HUES64 (cell line): ENCODE data around the gene PROCR.
"Not testable (repeated sequence)": the region's sequence is repeated elsewhere in the genome, so short reads cannot be mapped to it uniquely, and the experiment has no call there.

Source experiments
- H3K27ac ChIP-seq: 2 replicates; pipeline ENCODE4 v1.7.0; 2013; ENCODE audit warnings: low read depth, low read length, inconsistent platforms
- H3K27me3 ChIP-seq: 2 replicates; pipeline ENCODE4 v1.6.1; 2013; ENCODE audit warnings: mild to moderate bottlenecking, low read length; ENCODE audit not compliant: insufficient read depth
- H3K36me3 ChIP-seq: 2 replicates; pipeline ENCODE4 v1.6.1; 2013; ENCODE audit warnings: mild to moderate bottlenecking, low read length; ENCODE audit not compliant: insufficient read depth
- H3K4me1 ChIP-seq: 2 replicates; pipeline ENCODE4 v1.6.1; 2013; ENCODE audit warnings: mild to moderate bottlenecking, low read length, moderate library complexity; ENCODE audit not compliant: insufficient read depth
- H3K4me3 ChIP-seq: 2 replicates; pipeline ENCODE4 v1.5.1; 2013; ENCODE audit warnings: mild to moderate bottlenecking, low read length, moderate library complexity
- H3K9ac ChIP-seq: 2 replicates; pipeline ENCODE4 v1.6.1; 2013; ENCODE audit warnings: mild to moderate bottlenecking, low read depth, low read length
- H3K9me3 ChIP-seq: 2 replicates; pipeline ENCODE4 v1.6.1; 2013; ENCODE audit warnings: low read depth, low read length; ENCODE audit not compliant: insufficient read depth
- WGBS: fragments of 150-250, 120-280 bp; methylation state at CpG from one replicate; pipeline ENCODE4 v1.1.7; 2013; ENCODE audit warnings: missing lambda C conversion rate; 5-methylcytosine and 5-hydroxymethylcytosine counted together

The PROCR gene

DNA sequence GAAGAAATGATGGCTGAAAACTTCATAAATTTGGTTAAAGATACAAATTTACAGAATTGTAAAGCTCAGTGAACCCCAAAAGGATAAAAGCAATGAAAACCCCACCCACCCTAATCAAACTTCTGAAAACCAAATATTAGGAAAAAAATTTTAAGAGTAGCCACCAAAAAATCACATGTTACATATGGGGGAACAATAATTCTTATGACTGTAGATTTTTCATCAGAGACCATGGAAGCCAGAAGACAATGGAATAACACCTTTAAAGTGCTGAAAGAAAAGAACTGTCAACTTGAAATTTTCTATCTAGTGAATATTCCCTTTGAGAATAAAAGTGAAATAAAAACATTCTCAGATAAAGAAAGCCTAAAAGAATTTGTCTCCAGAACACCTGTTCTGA is 24.4 kb downstream of the PROCR start:
- Histone ChIP-seq H3K9ac (no peak overlapping the region), H3K27ac (no peak overlapping the region), H3K27me3 (no peaks in the 10 kb centered on the region), H3K4me3 (no peak overlapping the region), H3K36me3 (no peaks in the 10 kb centered on the region), H3K4me1 (peaks cover 4% of the 10 kb centered on the region; the same call in 1 of the 2 replicates), H3K9me3 (peaks cover 26% of the 10 kb centered on the region)

DNA sequence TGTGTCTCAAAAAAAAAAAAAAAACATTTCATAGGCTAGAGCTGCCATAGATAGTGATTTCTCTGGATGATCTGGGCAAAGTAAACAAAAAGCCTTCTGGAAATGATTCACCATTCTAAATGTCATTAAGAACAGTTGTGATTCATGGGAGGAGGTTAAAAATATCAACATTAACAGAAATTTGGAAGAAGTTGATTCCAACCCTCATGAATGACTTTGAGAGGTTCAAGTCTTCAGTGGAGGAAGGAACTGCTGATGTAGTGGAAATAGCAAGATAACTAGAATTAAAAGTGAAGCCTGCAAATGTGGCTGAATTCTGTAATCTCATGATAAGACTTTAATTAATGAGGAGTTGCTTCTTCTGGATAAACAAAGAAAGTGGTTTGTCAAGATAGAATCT is 27.9 kb downstream of the PROCR start:
- peaks cover 26% of the 10 kb centered on the region for H3K9me3 ChIP-seq
- no peaks in the 10 kb centered on the region for H3K4me1 ChIP-seq
- H3K4me3 ChIP-seq: no peak overlapping the region
- H3K9ac ChIP-seq: no peak overlapping the region
- no peaks in the 10 kb centered on the region for H3K36me3 ChIP-seq
- H3K27ac ChIP-seq: no peak overlapping the region
- H3K27me3 ChIP-seq: no peaks in the 10 kb centered on the region

DNA sequence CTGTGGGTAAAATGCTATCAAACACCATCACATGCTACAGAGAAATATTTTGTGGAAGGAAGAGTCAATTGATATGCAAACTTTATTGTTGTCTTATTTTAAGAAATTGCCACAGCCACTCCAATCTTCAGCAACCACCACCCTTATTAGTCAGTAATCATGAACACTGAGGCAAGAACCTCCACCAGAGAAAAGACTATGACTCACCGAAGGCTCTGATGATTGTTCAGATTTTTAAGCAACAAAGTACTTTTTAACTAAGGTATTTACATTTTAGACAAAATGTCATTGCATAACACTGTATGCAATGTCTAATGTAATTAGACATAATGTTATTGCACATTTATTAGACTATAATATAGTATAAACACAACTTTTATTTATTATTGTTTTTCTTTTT is 28.4 kb downstream of the PROCR start:
- Histone ChIP-seq H3K9ac (no peak overlapping the region), H3K27me3 (no peaks in the 10 kb centered on the region), H3K9me3 (peaks cover 23% of the 10 kb centered on the region), H3K36me3 (no peaks in the 10 kb centered on the region), H3K27ac (no peak overlapping the region), H3K4me3 (no peak overlapping the region), H3K4me1 (no peaks in the 10 kb centered on the region)
- WGBS: no CpG with 5 or more reads among the region's 1 CpG

DNA sequence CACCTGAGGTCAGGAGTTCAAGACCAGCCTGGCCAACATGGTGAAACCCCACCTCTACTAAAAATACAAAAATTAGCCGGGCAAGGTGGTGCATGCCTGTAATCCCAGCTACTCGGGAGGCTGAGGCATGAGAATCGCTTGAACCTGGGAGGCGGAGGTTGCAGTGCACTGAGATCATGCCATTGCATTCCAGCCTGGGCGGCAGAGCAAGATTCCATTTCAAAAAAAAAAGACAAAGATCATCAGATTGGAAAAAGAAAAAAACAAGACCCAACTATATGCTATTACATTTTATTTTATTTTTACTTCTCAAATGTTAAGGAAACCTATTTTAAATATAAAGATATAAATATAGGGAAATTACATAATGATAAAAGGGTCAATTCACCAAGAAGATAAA is 29.6 kb downstream of the PROCR start:
- not testable (repeated sequence) for H3K4me1 ChIP-seq, H3K36me3 ChIP-seq, H3K4me3 ChIP-seq, H3K27ac ChIP-seq, H3K9ac ChIP-seq, H3K27me3 ChIP-seq
- WGBS: 89% methylated on average over 5 of the region's 5 CpGs
- H3K9me3 ChIP-seq: peaks cover 18% of the 10 kb centered on the region

DNA sequence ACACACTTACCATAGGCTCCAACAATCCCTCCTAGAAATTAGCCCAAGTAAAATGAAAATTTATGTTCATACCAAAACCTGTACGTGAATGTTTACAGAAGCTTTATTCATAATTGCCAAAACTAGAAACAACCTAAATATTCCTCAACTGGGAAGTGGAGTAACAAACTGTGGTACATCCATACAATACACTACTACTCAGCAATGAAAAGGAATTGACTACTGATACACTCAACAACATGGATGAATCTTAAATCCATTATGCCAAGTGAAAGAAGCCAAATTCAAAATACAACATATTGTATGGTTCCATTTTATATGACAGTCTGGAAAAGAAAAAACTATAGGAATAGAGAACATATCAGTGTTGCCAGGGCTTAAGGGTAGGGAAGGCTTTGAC is 34.9 kb downstream of the PROCR start:
- WGBS: 95% methylated on average over 1 of the region's 1 CpG

DNA sequence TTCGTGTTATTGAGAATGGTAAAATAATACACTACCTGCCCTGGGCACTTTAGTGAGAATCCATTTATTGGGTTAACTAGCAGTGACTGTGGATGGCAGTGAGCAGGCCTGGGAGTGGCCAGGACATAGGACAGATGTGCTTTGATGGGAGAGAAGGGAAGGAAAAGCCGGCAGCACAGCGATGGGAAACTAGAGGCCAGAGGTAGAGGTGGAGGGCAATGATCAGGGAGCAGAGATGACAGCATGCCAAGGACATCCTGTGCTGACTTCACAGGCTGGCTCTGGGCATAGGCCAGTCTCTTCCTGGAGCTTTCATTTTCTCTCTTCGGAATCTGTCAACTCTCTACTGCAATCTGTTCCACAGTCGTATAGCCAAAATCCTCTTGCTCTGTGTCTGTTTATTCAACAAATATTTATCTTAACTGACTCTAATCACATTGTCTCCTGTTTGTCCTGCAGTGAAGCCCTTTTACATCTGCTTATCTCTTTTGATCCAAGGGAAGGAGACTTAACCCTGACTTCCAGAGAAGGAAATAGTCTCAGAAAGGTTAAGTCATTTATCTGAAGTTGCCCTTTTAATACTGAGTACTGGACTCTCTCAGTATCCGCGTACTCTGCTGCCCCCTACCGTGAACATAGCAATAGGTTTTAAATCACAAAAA is 36.2 kb downstream of the PROCR start:
- Histone ChIP-seq H3K36me3 (no peaks in the 10 kb centered on the region), H3K9ac (no peak overlapping the region), H3K27me3 (no peaks in the 10 kb centered on the region), H3K4me1 (no peaks in the 10 kb centered on the region), H3K9me3 (no peaks in the 10 kb centered on the region), H3K27ac (no peak overlapping the region), H3K4me3 (no peak overlapping the region)
- 51% methylated on average over 8 of the region's 8 CpGs for WGBS

More for the DNA sequence above, 34.9 kb downstream of the PROCR start:
- H3K9ac ChIP-seq: no peak overlapping the region
- H3K4me3 ChIP-seq: no peak overlapping the region
- H3K4me1 ChIP-seq: no peaks in the 10 kb centered on the region
- no peaks in the 10 kb centered on the region for H3K27me3 ChIP-seq
- no peaks in the 10 kb centered on the region for H3K36me3 ChIP-seq
- no peaks in the 10 kb centered on the region for H3K9me3 ChIP-seq
- no peak overlapping the region for H3K27ac ChIP-seq

DNA sequence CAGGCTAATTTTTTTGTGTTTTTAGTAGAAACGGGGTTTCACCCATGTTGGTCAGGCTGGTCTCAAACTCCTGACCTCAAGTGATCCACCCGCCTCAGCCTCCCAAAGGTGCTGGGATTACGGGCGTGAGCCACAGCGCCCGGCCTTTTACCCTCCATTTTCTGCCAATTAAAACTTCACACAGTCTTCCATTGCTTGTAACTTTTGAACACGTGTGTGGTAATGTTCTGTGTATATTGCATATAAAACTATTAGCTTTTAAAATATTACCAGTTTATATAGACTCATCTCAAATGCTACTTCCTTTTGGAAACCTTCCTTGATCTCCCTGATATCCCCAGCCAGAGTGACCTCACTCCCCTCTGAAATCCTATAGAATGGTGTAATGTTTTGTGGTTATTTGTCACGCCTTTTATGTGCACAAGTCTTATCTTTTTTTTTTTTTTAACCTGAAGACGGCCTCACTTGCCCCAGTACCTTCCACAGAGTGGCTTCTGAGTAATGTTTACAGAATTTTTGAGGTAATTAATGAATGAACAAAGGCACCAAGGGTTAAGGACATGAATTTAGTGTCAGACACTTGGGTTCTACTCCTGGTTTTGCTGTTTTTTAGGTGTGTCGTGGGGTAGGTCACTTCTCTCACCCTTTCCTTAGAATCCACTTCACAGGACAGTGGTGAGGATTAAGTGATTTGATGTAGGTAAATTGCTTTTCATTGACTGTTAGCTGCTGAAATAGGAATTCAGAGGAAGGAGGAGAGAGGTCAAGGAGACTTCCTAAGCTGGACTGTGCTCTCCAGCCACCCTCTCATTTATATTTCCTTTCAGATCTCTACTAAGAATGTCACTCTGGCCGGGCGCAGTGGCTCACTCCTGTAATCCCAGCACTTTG is 43.4 kb downstream of the PROCR start:
- Histone ChIP-seq H3K4me1 (no peaks in the 10 kb centered on the region), H3K36me3 (no peaks in the 10 kb centered on the region), H3K9me3 (no peaks in the 10 kb centered on the region), H3K27ac (no peak overlapping the region), H3K9ac (no peak overlapping the region), H3K27me3 (no peaks in the 10 kb centered on the region), H3K4me3 (no peak overlapping the region)
- WGBS: 95% methylated on average over 9 of the region's 12 CpGs

DNA sequence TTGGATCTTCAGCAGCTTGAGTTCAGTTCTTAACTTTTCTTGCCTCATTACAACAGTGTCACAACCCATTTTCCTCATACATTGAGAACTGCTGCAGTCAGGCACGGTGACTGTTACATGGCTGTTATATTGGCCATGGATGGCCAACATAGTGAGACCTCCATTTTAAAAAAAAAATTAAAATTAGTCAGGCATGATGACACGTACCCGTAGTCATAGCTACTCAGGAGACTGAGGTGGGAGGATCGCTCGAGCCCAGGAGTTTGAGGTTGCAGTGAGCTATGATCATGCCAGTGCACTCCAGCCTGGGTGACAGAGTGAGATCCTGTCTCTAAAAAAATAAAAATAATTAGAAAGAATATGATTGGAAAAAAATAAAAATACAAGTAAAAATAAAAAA is 44.7 kb downstream of the PROCR start:
- Histone ChIP-seq H3K4me1 (peaks cover 6% of the 10 kb centered on the region; the same call in 1 of the 2 replicates), H3K4me3 (no peak overlapping the region), H3K9me3 (no peaks in the 10 kb centered on the region), H3K9ac (no peak overlapping the region), H3K27ac (no peak overlapping the region), H3K27me3 (no peaks in the 10 kb centered on the region), H3K36me3 (no peaks in the 10 kb centered on the region)
- WGBS: 91% methylated on average over 5 of the region's 5 CpGs

DNA sequence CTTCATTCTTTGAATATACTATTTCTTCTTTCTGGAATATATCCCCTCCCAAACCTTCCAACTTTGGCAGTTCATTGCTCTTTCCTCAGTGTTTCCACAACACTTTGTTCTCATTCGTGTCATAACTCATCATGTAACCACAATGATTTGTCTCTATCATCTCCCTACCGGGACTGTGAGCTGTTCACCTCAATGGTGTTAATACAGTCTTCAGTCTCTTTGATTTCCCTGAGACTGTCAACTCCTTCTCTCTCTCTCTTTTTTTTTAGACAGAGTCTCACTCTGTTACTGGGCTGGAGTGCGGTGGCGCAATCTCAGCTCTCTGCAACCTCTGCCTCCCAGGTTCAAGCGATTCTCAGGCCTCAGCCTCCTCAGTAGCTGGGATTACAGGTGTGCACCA is 52.1 kb downstream of the PROCR start:
- 94% methylated on average over 5 of the region's 5 CpGs for WGBS
- no peaks in the 10 kb centered on the region for H3K36me3 ChIP-seq
- no peak overlapping the region for H3K9ac ChIP-seq
- H3K9me3 ChIP-seq: no peaks in the 10 kb centered on the region
- peaks cover 32% of the 10 kb centered on the region for H3K27me3 ChIP-seq
- peaks cover 21% of the 10 kb centered on the region for H3K4me1 ChIP-seq
- no peak overlapping the region for H3K27ac ChIP-seq
- H3K4me3 ChIP-seq: no peak overlapping the region

DNA sequence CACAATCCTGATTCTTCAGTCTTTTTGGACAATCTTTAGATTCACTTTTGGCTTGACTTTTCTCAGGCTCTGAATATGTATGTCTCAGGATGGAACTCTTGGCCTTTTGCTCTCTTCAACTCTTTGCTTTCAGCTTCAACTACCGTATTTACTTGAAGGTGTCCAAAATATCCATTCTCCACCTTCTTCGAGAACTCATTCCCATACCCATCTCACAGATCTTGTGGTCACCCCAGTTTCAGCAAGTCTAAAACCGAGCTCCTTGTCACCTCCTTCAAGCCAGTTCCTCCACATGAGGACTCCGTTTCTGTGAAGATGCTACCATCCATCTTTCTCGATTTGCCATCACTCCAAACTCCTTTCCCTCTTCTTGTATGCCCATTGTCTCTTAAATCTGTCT is 52.7 kb downstream of the PROCR start:
- WGBS: 91% methylated on average over 5 of the region's 5 CpGs
- Histone ChIP-seq H3K36me3 (no peaks in the 10 kb centered on the region), H3K4me3 (no peak overlapping the region), H3K27me3 (peaks cover 32% of the 10 kb centered on the region), H3K9ac (no peak overlapping the region), H3K27ac (no peak overlapping the region), H3K9me3 (no peaks in the 10 kb centered on the region), H3K4me1 (peaks cover 21% of the 10 kb centered on the region)

DNA sequence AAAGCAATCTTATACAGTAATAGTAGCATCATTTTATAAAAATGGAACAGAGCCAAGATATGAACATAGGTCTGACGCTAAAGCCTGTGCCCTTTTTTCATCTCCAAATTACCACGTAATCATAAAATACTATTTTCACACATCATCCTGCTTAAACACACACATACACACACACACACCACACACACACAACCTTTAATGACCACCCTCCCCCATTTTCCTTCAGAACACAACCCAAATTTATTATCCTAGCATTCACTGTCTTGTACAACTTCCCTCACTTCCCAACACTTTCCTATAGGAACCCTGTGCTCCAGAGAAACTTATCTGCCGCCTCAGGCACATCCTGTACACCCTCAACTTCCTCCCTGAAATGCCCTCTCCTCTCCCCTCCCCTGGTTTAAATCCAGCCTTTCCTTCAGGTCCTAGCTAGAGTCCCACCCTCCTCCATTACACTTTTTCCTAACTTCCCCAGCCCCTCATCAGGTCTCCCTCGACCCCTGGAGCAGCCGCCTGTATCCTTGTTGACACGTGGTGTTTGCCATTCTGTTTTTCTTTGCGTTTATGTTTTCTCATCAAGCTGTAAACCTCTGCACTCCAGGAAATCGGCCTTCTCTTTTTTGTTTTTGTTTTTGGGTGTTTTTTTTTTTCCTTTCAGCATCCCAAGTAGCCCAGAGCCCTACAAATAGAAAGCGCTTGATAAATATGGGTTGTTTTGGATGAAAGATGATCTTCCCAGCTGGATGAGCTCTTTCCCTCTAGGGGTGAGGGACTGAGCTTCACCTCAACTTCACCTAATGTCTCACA is 53.6 kb downstream of the PROCR start:
- H3K4me3 ChIP-seq: peak overlapping the region; percentile 65
- no peak overlapping the region; the same call in 1 of the 2 replicates for H3K27ac ChIP-seq
- H3K4me1 ChIP-seq: peaks cover 20% of the 10 kb centered on the region
- peaks cover 32% of the 10 kb centered on the region for H3K27me3 ChIP-seq
- H3K9me3 ChIP-seq: no peaks in the 10 kb centered on the region
- H3K36me3 ChIP-seq: no peaks in the 10 kb centered on the region
- no peak overlapping the region for H3K9ac ChIP-seq
- 46% methylated on average over 7 of the region's 9 CpGs for WGBS
